HG02885 (cell line): ENCODE measurements around the gene GATAD2B.
A peak's percentile ranks its signal among the peaks of the same experiment; 100 is the strongest.
"Not testable (repeated sequence)": the region's sequence is repeated elsewhere in the genome, so short reads cannot be mapped to it uniquely, and the experiment has no call there.

Experiments
- ATAC-seq: cut with Tn5 transposase; IDR thresholded peaks from one replicate; pipeline ENCODE4 v1.9.1; 2021; ENCODE audit warnings: mild to moderate bottlenecking; ENCODE audit not compliant: unreplicated experiment, poor library complexity

GATAD2B gene

GRCh38 chr1:153932156-153933131 is 9.7 kb upstream of the GATAD2B start:
- ATAC-seq, result no peak

- ATAC-seq, result no peak
Measured at GRCh38 chr1:153929981-153930948, 7.5 kb upstream of the GATAD2B start.

- no peak for ATAC-seq
Measured at GRCh38 chr1:153929426-153929825, 6.7 kb upstream of the GATAD2B start.

- ATAC-seq, result no peak
Measured at GRCh38 chr1:153928791-153929341, 6.1 kb upstream of the GATAD2B start.

GRCh38 chr1:153928245-153928644 is 5.5 kb upstream of the GATAD2B start:
- ATAC-seq, result no peak

GRCh38 chr1:153926405-153926804 is 3.6 kb upstream of the GATAD2B start:
- no peak for ATAC-seq

GRCh38 chr1:153922076-153922971 is 448 bp downstream of the GATAD2B start:
- peak; percentile 22 for ATAC-seq

GRCh38 chr1:153921803-153922075 is 1.0 kb downstream of the GATAD2B start:
- no peak for ATAC-seq

- no peak for ATAC-seq
Measured at GRCh38 chr1:153921080-153921802, 1.5 kb downstream of the GATAD2B start.

- no peak for ATAC-seq
Measured at GRCh38 chr1:153919876-153920852, 2.6 kb downstream of the GATAD2B start.

GRCh38 chr1:153916297-153916696 is 6.5 kb downstream of the GATAD2B start:
- ATAC-seq, result no peak

GRCh38 chr1:153912349-153912748 is 10.4 kb downstream of the GATAD2B start:
- no peak for ATAC-seq

GRCh38 chr1:153910560-153910959 is 12.2 kb downstream of the GATAD2B start:
- not testable (repeated sequence) for ATAC-seq

- no peak for ATAC-seq
Measured at GRCh38 chr1:153908071-153908470, 14.7 kb downstream of the GATAD2B start.

GRCh38 chr1:153907134-153907533 is 15.6 kb downstream of the GATAD2B start:
- ATAC-seq, result no peak

GRCh38 chr1:153906396-153906795 is 16.4 kb downstream of the GATAD2B start:
- no peak for ATAC-seq

GRCh38 chr1:153905908-153906307 is 16.9 kb downstream of the GATAD2B start:
- not testable (repeated sequence) for ATAC-seq

- ATAC-seq, result no peak
Measured at GRCh38 chr1:153903841-153904455, 18.8 kb downstream of the GATAD2B start.
